OCI-LY7 (cell line): Measurements from ENCODE around the gene ENOX1.
"Not testable (repeated sequence)": the region's sequence is repeated elsewhere in the genome, so short reads cannot be mapped to it uniquely, and the experiment has no call there.

Source experiments
- EZH2phosphoT487 ChIP-seq: fragments of 200-600 bp; sonication (generic); IDR thresholded peaks from 2 replicates; pipeline ENCODE4 v1.6.1; 2018; ENCODE audit warnings: low read depth, borderline replicate concordance, mild to moderate bottlenecking, mixed run types, antibody characterized with exemption, low read length, moderate library complexity, mixed read lengths
- TF ChIP-seq, protein P1 (sequence below): fragments of 200-600 bp; sonication (generic); conservative IDR thresholded peaks from 2 replicates; pipeline ENCODE4 v1.5.1; 2014; ENCODE audit warnings: mild to moderate bottlenecking, antibody characterized with exemption, low read length, moderate library complexity, mixed read lengths

DNA sequence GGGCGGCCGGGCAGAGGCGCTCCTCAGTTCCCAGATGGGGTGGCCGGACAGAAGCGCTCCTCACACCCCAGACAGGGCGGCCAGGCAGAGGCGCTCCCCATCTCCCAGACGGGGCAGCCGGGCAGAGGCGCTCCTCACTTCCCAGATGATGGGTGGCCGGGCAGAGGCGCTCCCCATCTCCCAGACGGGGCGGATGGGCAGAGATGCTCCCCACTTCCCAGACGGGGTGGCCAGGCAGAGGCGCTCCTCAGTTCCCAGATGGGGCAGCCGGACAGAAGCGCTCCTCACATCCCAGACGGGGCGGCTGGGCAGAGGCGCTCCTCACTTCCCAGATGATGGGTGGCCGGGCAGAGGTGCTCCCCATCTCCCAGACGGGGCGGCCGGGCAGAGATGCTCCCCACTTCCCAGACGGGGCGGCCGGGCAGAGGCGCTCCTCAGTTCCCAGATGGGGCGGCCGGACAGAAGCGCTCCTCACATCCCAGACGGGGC, 370.8 kb downstream of the ENOX1 start:
- TF ChIP-seq, protein P1, sequence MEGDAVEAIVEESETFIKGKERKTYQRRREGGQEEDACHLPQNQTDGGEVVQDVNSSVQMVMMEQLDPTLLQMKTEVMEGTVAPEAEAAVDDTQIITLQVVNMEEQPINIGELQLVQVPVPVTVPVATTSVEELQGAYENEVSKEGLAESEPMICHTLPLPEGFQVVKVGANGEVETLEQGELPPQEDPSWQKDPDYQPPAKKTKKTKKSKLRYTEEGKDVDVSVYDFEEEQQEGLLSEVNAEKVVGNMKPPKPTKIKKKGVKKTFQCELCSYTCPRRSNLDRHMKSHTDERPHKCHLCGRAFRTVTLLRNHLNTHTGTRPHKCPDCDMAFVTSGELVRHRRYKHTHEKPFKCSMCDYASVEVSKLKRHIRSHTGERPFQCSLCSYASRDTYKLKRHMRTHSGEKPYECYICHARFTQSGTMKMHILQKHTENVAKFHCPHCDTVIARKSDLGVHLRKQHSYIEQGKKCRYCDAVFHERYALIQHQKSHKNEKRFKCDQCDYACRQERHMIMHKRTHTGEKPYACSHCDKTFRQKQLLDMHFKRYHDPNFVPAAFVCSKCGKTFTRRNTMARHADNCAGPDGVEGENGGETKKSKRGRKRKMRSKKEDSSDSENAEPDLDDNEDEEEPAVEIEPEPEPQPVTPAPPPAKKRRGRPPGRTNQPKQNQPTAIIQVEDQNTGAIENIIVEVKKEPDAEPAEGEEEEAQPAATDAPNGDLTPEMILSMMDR: not testable (repeated sequence)
- not testable (repeated sequence) for TF ChIP-seq EZH2phosphoT487
